Tibial nerve (tissue), 4 donors: ENCODE data around the gene PIMREG.

Experiments used
- CTCF ChIP-seq, 5 experiments: fragments of 200-600 bp in 3 of 5; fragments of 450-650 bp in 2 of 5; sonication (generic) in 3 of 5; IDR thresholded peaks; one replicate each; pipeline ENCODE4 v1.5.1; 2016 to 2019; ENCODE audit warnings: antibody characterized with exemption in 5 of 5, mild to moderate bottlenecking in 3 of 5, moderate library complexity in 2 of 5
- EP300 ChIP-seq, 2 donors: sonication (generic); formaldehyde crosslinking; IDR thresholded peaks; one replicate each; pipeline ENCODE4 v1.6.1; 2017; ENCODE audit warnings: antibody characterized with exemption in 2 of 2, mild to moderate bottlenecking in 1 of 2
- POLR2A ChIP-seq, 2 donors: fragments of 450-650 bp; IDR thresholded peaks; one replicate each; pipeline ENCODE4 v1.6.1; 2017; ENCODE audit warnings: antibody characterized with exemption in 2 of 2, mild to moderate bottlenecking in 2 of 2, moderate library complexity in 2 of 2

- TF ChIP-seq CTCF (IDR thresholded peaks at IDR 0.05) (no peak), POLR2A (IDR thresholded peaks at IDR 0.05) (no peak), EP300 (IDR thresholded peaks at IDR 0.05) (no peak)
These were observed 23.3 kb downstream of the PIMREG start for GRCh38 chr17:6467567-6467966.
